ENCODE measurements around the gene CD93.

- no peak for TF ChIP-seq CTCF (IDR thresholded peaks at IDR 0.05)
- TF ChIP-seq POLR2A (IDR thresholded peaks at IDR 0.05): no peak
Observed at GRCh38 chr20:23063168-23063567, 23.0 kb downstream of the CD93 start.
